ENCODE measurements around the gene PTH1R. TPM values are rescaled to one million over a fixed set of nuclear protein-coding genes. Genes with fewer than 3 reads are reported as not detected.
A peak's percentile ranks its signal among the peaks of the same experiment; 100 is the strongest.

The PTH1R gene
- total RNA-seq, 1 experiment from 2014 or later, result not detected

DNA sequence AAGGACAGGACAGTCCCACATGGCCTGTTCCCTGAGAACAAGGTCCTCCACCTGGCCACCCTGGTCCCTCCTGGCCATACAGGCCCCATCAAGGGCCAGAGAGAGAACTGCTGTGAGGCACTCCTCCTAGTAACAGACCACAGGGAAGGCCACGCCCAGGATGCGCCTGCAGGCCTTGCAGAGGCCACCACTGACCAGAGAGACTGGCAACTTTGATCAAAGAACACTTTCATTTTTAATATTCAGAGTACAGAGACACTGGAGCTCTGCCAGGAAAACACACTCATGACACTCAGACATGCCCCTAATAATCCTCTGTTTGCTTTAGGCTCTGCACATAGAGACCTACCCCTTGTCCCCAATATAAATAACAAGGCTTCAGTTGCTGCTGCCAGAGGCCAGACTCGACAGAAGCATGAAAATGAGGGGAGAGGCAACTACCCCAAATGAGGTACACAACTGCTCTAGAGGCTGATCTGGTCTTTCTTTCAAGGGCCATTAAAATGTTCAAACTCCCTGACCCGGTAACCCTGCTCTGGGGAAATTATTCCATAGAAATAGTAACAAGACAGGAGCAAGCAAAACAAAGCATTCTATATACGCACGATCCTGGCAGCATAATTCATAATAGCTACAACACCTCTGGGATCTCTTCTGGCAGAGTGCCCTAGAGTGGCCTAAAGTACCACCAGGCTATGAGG is 54.3 kb downstream of the PTH1R start:
- Histone ChIP-seq H3K9me3 (ENCODE audit: control insufficient read depth, insufficient read depth, low read depth, low read length) (no peaks in the 10 kb centered on the region), H3K4me1 (ENCODE audit: control insufficient read depth, insufficient read depth, low read length) (peaks cover 48% of the 10 kb centered on the region), H3K36me3 (ENCODE audit: control insufficient read depth, insufficient read depth, low read length) (no peaks in the 10 kb centered on the region), H3K4me3 (ENCODE audit: low read depth in 2 of 2, low read length in 2 of 2) (no peak overlapping the region), H3K27ac (ENCODE audit: low read length) (peak overlapping the region; percentile 65), H3K27me3 (ENCODE audit: control insufficient read depth, insufficient read depth, low read length) (no peaks in the 10 kb centered on the region)
- in situ Hi-C loops (cut with HindIII; ENCODE audit: low pct_unique_long_range_greater_than_20kb, low sequenced_read_pairs) (no loop called here), intact Hi-C loops (cut with micrococcal nuclease; ENCODE audit: unreplicated experiment) (no loop called here)
- ChIA-PET CTCF (interaction anchor here (0.6 kb wide), 1 partner anchor 17 kb away, joined by 3 read pairs; no protein-coding TSS in a partner anchor), POLR2A (no interaction called here)
- TF ChIP-seq POLR2AphosphoS5 (IDR thresholded peaks at IDR 0.05; ENCODE audit: low read depth, low read length), result no peak
- ATAC-seq (0 out of 2 replicates have a peak, but pooled peaks have one; percentile 16), DNase-seq (ENCODE audit: low read depth, low spot score) (no peak)
- BruUV-seq (replicated peaks), result no TSS peak

DNA sequence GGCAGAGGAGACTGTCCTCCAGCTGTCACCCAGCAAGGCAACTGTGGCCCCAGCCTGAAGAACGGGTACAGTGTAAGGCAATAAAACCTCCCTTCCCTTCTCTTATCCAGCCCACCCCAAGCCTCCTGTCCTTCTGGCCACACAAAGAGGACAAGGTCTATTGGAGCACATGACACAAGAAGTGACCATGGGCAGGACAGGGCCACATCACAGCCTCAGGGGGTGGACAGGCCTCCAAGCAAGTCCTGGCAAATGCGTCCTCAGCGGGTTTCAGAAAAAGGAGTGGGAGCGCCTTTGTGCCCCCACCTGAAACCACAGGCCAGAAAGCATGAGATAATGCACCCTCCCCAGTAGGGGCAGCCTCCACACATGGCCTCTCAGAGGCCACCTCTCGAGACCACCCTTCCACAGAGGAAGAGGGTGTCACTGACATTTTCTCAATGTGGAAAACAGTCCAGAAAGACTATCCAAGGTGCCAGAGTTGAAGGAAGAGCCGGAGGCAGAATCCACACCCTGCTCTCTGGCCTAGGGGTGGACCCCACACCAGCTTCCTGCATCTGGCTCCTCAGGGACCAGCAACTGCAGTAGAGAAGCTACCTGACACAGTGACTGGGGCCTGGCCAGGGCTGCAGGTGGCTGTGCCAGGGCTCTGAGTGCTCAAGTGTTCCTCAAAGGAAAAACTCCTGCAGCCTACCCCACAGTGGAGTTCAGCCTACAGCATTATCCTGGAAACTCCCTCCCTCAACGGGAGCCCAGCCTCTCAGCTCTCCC is 55.1 kb downstream of the PTH1R start:
- peak overlapping the region; percentile 65 for H3K27ac ChIP-seq (ENCODE audit: low read length)
- TF ChIP-seq, protein P1, sequence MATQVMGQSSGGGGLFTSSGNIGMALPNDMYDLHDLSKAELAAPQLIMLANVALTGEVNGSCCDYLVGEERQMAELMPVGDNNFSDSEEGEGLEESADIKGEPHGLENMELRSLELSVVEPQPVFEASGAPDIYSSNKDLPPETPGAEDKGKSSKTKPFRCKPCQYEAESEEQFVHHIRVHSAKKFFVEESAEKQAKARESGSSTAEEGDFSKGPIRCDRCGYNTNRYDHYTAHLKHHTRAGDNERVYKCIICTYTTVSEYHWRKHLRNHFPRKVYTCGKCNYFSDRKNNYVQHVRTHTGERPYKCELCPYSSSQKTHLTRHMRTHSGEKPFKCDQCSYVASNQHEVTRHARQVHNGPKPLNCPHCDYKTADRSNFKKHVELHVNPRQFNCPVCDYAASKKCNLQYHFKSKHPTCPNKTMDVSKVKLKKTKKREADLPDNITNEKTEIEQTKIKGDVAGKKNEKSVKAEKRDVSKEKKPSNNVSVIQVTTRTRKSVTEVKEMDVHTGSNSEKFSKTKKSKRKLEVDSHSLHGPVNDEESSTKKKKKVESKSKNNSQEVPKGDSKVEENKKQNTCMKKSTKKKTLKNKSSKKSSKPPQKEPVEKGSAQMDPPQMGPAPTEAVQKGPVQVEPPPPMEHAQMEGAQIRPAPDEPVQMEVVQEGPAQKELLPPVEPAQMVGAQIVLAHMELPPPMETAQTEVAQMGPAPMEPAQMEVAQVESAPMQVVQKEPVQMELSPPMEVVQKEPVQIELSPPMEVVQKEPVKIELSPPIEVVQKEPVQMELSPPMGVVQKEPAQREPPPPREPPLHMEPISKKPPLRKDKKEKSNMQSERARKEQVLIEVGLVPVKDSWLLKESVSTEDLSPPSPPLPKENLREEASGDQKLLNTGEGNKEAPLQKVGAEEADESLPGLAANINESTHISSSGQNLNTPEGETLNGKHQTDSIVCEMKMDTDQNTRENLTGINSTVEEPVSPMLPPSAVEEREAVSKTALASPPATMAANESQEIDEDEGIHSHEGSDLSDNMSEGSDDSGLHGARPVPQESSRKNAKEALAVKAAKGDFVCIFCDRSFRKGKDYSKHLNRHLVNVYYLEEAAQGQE (IDR thresholded peaks at IDR 0.05; ENCODE audit: insufficient read depth in 1 of 2, low read depth in 2 of 2, low read length in 1 of 2), result no peak
- TF ChIP-seq POLR2AphosphoS5 (IDR thresholded peaks at IDR 0.05; ENCODE audit: low read depth, low read length) (no peak), TCF7L2 (IDR thresholded peaks at IDR 0.05; ENCODE audit: low read depth, low read length) (no peak), SIN3A (IDR thresholded peaks at IDR 0.05; ENCODE audit: borderline replicate concordance, insufficient read depth, low read depth, low read length) (no peak), CTCF (IDR thresholded peaks at IDR 0.05) (no peak)
- ChIA-PET CTCF (no interaction called here), POLR2A (no interaction called here)
- DNase-seq (ENCODE audit: low read depth, low spot score) (no peak), ATAC-seq (no peak)
- no peaks in the 10 kb centered on the region for H3K36me3 ChIP-seq (ENCODE audit: control insufficient read depth, insufficient read depth, low read length)
- in situ Hi-C loops (cut with HindIII; ENCODE audit: low pct_unique_long_range_greater_than_20kb, low sequenced_read_pairs) (no loop called here), intact Hi-C loops (cut with micrococcal nuclease; ENCODE audit: unreplicated experiment) (no loop called here)
- H3K4me1 ChIP-seq (ENCODE audit: control insufficient read depth, insufficient read depth, low read length), result peaks cover 48% of the 10 kb centered on the region
- no peaks in the 10 kb centered on the region for H3K27me3 ChIP-seq (ENCODE audit: control insufficient read depth, insufficient read depth, low read length)
- no peaks in the 10 kb centered on the region for H3K9me3 ChIP-seq (ENCODE audit: control insufficient read depth, insufficient read depth, low read depth, low read length)
- BruUV-seq (replicated peaks), result no TSS peak
- no peak overlapping the region for H3K4me3 ChIP-seq (ENCODE audit: low read depth in 2 of 2, low read length in 2 of 2)

- CTCF ChIA-PET, result no interaction called here
- no peak for TF ChIP-seq POLR2AphosphoS5 (IDR thresholded peaks at IDR 0.05; ENCODE audit: low read depth, low read length)
- no peak for TF ChIP-seq SIN3A (IDR thresholded peaks at IDR 0.05; ENCODE audit: borderline replicate concordance, insufficient read depth, low read depth, low read length)
- TF ChIP-seq, protein P1 (IDR thresholded peaks at IDR 0.05; ENCODE audit: insufficient read depth in 1 of 2, low read depth in 2 of 2, low read length in 1 of 2), result no peak
- no peak for TF ChIP-seq TCF7L2 (IDR thresholded peaks at IDR 0.05; ENCODE audit: low read depth, low read length)
- H3K27ac ChIP-seq (ENCODE audit: low read length), result peak overlapping the region; percentile 65
Measured at GRCh38 chr3:46933261-46933660, 55.7 kb downstream of the PTH1R start.

More at GRCh38 chr3:46933261-46933660, 55.7 kb downstream of the PTH1R start:
- Histone ChIP-seq H3K4me3 (ENCODE audit: low read depth in 2 of 2, low read length in 2 of 2) (no peak overlapping the region), H3K9me3 (ENCODE audit: control insufficient read depth, insufficient read depth, low read depth, low read length) (no peaks in the 10 kb centered on the region), H3K4me1 (ENCODE audit: control insufficient read depth, insufficient read depth, low read length) (peaks cover 48% of the 10 kb centered on the region), H3K27me3 (ENCODE audit: control insufficient read depth, insufficient read depth, low read length) (no peaks in the 10 kb centered on the region), H3K36me3 (ENCODE audit: control insufficient read depth, insufficient read depth, low read length) (no peaks in the 10 kb centered on the region)
- POLR2A ChIA-PET, result no interaction called here
- DNase-seq (ENCODE audit: low read depth, low spot score) (no peak), ATAC-seq (no peak)
- in situ Hi-C loops (cut with HindIII; ENCODE audit: low pct_unique_long_range_greater_than_20kb, low sequenced_read_pairs) (no loop called here), intact Hi-C loops (cut with micrococcal nuclease; ENCODE audit: unreplicated experiment) (no loop called here)
- BruUV-seq (replicated peaks), result no TSS peak

Data from Panc1 (cell line).